ENCODE measurements around the gene MDM4. TPM values are rescaled to one million over a fixed set of nuclear protein-coding genes. Genes with fewer than 3 reads are reported as not detected.

The MDM4 gene
- total RNA-seq, 3 donors from 2014 or later = 52.9 to 84.2 (median 80.2) TPM

- TF ChIP-seq CTCF (IDR thresholded peaks at IDR 0.05) = no peak
- no peaks in the 10 kb centered on the region for H3K9me3 ChIP-seq
- peak in 1 of 3 donors; percentile 5 for DNase-seq
- peaks cover 3% of the 10 kb centered on the region for H3K4me1 ChIP-seq (ENCODE audit: low read depth)
- H3K36me3 ChIP-seq (ENCODE audit: low read depth) = no peaks in the 10 kb centered on the region
- peak; percentile 70 for ATAC-seq
- intact Hi-C loops (cut with DNase I, micrococcal nuclease) = no loop called here
- no peak overlapping the region for H3K4me3 ChIP-seq
Observed at GRCh38 chr1:204471687-204472086, 44.5 kb upstream of the MDM4 start.

GRCh38 chr1:204472660-204473059 is 43.5 kb upstream of the MDM4 start:
- intact Hi-C loops (cut with DNase I, micrococcal nuclease) = no loop called here
- H3K4me3 ChIP-seq = no peak overlapping the region
- TF ChIP-seq CTCF (IDR thresholded peaks at IDR 0.05) = no peak
- ATAC-seq (no peak), DNase-seq (no peak)
- H3K9me3 ChIP-seq = no peaks in the 10 kb centered on the region
- no peaks in the 10 kb centered on the region for H3K36me3 ChIP-seq (ENCODE audit: low read depth)
- peaks cover 4% of the 10 kb centered on the region for H3K4me1 ChIP-seq (ENCODE audit: low read depth)

GRCh38 chr1:204473400-204473965 is 42.7 kb upstream of the MDM4 start:
- TF ChIP-seq CTCF (IDR thresholded peaks at IDR 0.05) = no peak
- DNase-seq = no peak
- Histone ChIP-seq H3K4me1 (ENCODE audit: low read depth) (peaks cover 12% of the 10 kb centered on the region), H3K9me3 (no peaks in the 10 kb centered on the region), H3K36me3 (ENCODE audit: low read depth) (no peaks in the 10 kb centered on the region), H3K4me3 (no peak overlapping the region)
- intact Hi-C loops (cut with DNase I, micrococcal nuclease) = no loop called here
- no peak for ATAC-seq

DNA sequence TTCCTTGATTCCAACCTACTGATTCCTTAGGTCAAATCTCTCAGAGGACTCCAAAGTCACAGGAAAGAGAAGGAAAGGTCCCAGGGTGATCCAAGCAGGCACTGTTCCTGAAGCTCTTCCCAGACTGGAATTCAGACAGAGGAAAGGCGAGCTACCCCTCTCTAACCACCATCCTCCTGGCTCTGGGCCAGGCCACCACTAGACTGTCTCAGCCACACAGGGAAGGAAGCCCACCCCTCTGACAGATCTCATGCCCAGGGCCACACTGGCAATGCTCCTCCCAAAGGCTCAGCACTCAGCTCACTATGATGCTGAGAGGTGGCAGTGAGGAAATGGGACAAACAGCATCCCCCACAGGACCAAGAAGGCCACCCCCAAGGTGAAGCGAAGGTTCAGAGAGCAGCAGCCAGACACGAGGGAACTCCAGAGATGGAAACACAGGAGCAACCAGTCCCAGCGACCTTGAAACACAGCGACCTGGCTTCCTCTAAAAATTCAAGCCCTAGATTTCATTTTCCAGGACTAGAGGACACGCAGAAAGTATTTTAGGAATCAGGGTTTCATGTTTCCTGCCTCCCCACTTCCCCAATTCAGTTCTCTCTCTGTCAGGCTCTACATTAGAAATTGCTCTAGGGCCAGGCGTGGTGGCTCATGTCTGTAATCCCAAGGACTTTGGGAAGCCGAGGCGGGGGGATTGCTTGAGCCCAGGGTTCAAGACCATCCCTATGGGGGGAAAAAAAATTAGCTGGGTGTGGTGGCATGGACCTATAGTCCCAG is 40.4 kb upstream of the MDM4 start:
- H3K4me1 ChIP-seq (ENCODE audit: low read depth) = peaks cover 36% of the 10 kb centered on the region
- no peaks in the 10 kb centered on the region for H3K36me3 ChIP-seq (ENCODE audit: low read depth)
- no peak for ATAC-seq
- no peak for TF ChIP-seq CTCF (IDR thresholded peaks at IDR 0.05)
- no peak overlapping the region for H3K4me3 ChIP-seq
- intact Hi-C loops (cut with DNase I, micrococcal nuclease) = no loop called here
- H3K9me3 ChIP-seq = no peaks in the 10 kb centered on the region
- DNase-seq = no peak

- intact Hi-C loops (cut with DNase I, micrococcal nuclease) = no loop called here
- no peak for TF ChIP-seq CTCF (IDR thresholded peaks at IDR 0.05)
- Histone ChIP-seq H3K4me3 (no peak overlapping the region), H3K36me3 (ENCODE audit: low read depth) (no peaks in the 10 kb centered on the region), H3K9me3 (no peaks in the 10 kb centered on the region), H3K4me1 (ENCODE audit: low read depth) (peaks cover 43% of the 10 kb centered on the region)
- no peak for ATAC-seq
- no peak for DNase-seq
Observed at GRCh38 chr1:204476563-204476962, 39.6 kb upstream of the MDM4 start.
